Liver (tissue), 9 donors: ENCODE measurements around the gene AMT. TPM values are rescaled to one million over a fixed set of nuclear protein-coding genes. Genes with fewer than 3 reads are reported as not detected.
A peak's percentile ranks its signal among the peaks of the same experiment; 100 is the strongest.

Experiments
- DNase-seq: peaks from one replicate; pipeline ENCODE4 v3.0.0-alpha.2; 2017; ENCODE audit warnings: low spot score
- H3K27ac ChIP-seq, 2 donors: one replicate each; pipeline ENCODE4 v1.7.0; 2013; ENCODE audit warnings: inconsistent platforms in 2 of 2, low read length in 2 of 2, control low read depth in 1 of 2, low read depth in 1 of 2, mild to moderate bottlenecking in 1 of 2
- H3K27me3 ChIP-seq, 4 donors: one replicate each; pipeline versions ENCODE4 v1.6.1 to v1.7.0; 2013; ENCODE audit warnings: low read length in 3 of 4, inconsistent platforms in 1 of 4, mild to moderate bottlenecking in 1 of 4, moderate library complexity in 1 of 4; ENCODE audit not compliant: control insufficient read depth in 4 of 4, insufficient read depth in 4 of 4
- H3K36me3 ChIP-seq, 4 donors: one replicate each; pipeline versions ENCODE4 v1.6.1 to v1.7.0; 2013; ENCODE audit warnings: low read length in 3 of 4, mild to moderate bottlenecking in 3 of 4, low read depth in 1 of 4, moderate library complexity in 1 of 4; ENCODE audit not compliant: control insufficient read depth in 4 of 4, insufficient read depth in 3 of 4
- H3K4me1 ChIP-seq, 4 donors: one replicate each; pipeline versions ENCODE4 v1.6.1 to v1.7.0; 2013; ENCODE audit warnings: low read length in 3 of 4, mild to moderate bottlenecking in 3 of 4, moderate library complexity in 1 of 4; ENCODE audit not compliant: control insufficient read depth in 4 of 4, insufficient read depth in 4 of 4
- H3K4me3 ChIP-seq, 3 donors: one replicate each; pipeline versions ENCODE4 v1.6.1 to v1.7.0; 2013; ENCODE audit warnings: low read length in 3 of 3, control low read depth in 1 of 3, low read depth in 1 of 3, mild to moderate bottlenecking in 1 of 3
- H3K9ac ChIP-seq, 2 donors: one replicate each; pipeline ENCODE4 v1.7.0; 2013; ENCODE audit warnings: low read length in 2 of 2, mild to moderate bottlenecking in 2 of 2, moderate library complexity in 2 of 2, control low read depth in 1 of 2, low read depth in 1 of 2
- H3K9me3 ChIP-seq, 4 donors: one replicate each; pipeline versions ENCODE4 v1.6.1 to v1.7.0; 2013; ENCODE audit warnings: low read length in 3 of 4; ENCODE audit not compliant: control insufficient read depth in 4 of 4
- EGR1 ChIP-seq, 2 donors: IDR thresholded peaks; 2 replicates each; pipeline ENCODE4 v1.6.1; 2016 to 2018; ENCODE audit warnings: antibody characterized with exemption in 2 of 2, low read depth in 2 of 2
- FOXA1 ChIP-seq: IDR thresholded peaks from 2 replicates; pipeline ENCODE4 v1.6.1; 2016; ENCODE audit warnings: antibody characterized with exemption
- FOXA2 ChIP-seq: IDR thresholded peaks from 2 replicates; pipeline ENCODE4 v1.6.1; 2016; ENCODE audit warnings: antibody characterized with exemption
- GABPA ChIP-seq, 2 donors: IDR thresholded peaks in 1 of 2; conservative IDR thresholded peaks in 1 of 2; 2 replicates each; pipeline ENCODE4 v1.6.1; 2016; ENCODE audit warnings: antibody characterized with exemption in 2 of 2, mild to moderate bottlenecking in 1 of 2, moderate library complexity in 1 of 2
- HNF4G ChIP-seq: IDR thresholded peaks from 2 replicates; pipeline ENCODE4 v1.6.1; 2016; ENCODE audit warnings: antibody characterized with exemption
- JUND ChIP-seq, 2 donors: IDR thresholded peaks; 2 replicates each; pipeline ENCODE4 v1.6.1; 2016; ENCODE audit warnings: antibody characterized with exemption in 2 of 2
- NR2F2 ChIP-seq: IDR thresholded peaks from 2 replicates; pipeline ENCODE4 v1.6.1; 2016; ENCODE audit warnings: antibody characterized with exemption
- RAD21 ChIP-seq, 2 donors: IDR thresholded peaks; 2 replicates each; pipeline ENCODE4 v1.6.1; 2016; ENCODE audit warnings: antibody characterized with exemption in 2 of 2, mild to moderate bottlenecking in 2 of 2
- RXRA ChIP-seq, 2 donors: IDR thresholded peaks; 2 replicates each; pipeline ENCODE4 v1.6.1; 2017 to 2018; ENCODE audit warnings: antibody characterized with exemption in 2 of 2, mild to moderate bottlenecking in 1 of 2
- SP1 ChIP-seq: IDR thresholded peaks from 2 replicates; pipeline ENCODE4 v1.6.1; 2018; ENCODE audit warnings: antibody characterized with exemption, mild to moderate bottlenecking
- TAF1 ChIP-seq: conservative IDR thresholded peaks from 2 replicates; pipeline ENCODE4 v1.6.1; 2016; ENCODE audit warnings: antibody characterized with exemption, mild to moderate bottlenecking
- YY1 ChIP-seq: IDR thresholded peaks from 2 replicates; pipeline ENCODE4 v1.6.1; 2016; ENCODE audit warnings: antibody characterized with exemption, mild to moderate bottlenecking
- WGBS: extraction: QIAGEN DNeasy Blood & Tissue Kit; methylation state at CpG from one replicate; pipeline ENCODE4 v1.1.7; 2013; 5-methylcytosine and 5-hydroxymethylcytosine counted together
- polyA plus RNA-seq, 2 donors: library from polyadenylated mRNA; stranded (reverse) in 1 of 2; unstranded in 1 of 2; fragments of 200-250 nt in 1 of 2; fragments of >200 nt in 1 of 2; fragmentation: Nextera tagmentation in 1 of 2; extraction: Ambion mirVana in 1 of 2; gene quantifications; one replicate each; pipeline versions ENCODE4 v1.2.1 to v1.2.3, GENCODE V29; 2013 to 2015
- total RNA-seq, 2 donors: library from RNA; depleted of rRNA; stranded (reverse); fragments of >200 nt; gene quantifications; one replicate each; pipeline ENCODE4 v1.2.3, GENCODE V29; 2014
- TF ChIP-seq, protein P1 (sequence below): IDR thresholded peaks from 2 replicates; pipeline ENCODE4 v1.6.1; 2016; ENCODE audit warnings: antibody characterized with exemption
- TF ChIP-seq, protein P2 (sequence below): IDR thresholded peaks from 2 replicates; pipeline ENCODE4 v1.6.1; 2016; ENCODE audit warnings: antibody characterized with exemption
- TF ChIP-seq, protein P3 (sequence below): IDR thresholded peaks from 2 replicates; pipeline ENCODE4 v1.6.1; 2016; ENCODE audit warnings: antibody characterized with exemption
- TF ChIP-seq, protein P4 (sequence below): fragments of 150-350 bp; IDR thresholded peaks from 2 replicates; pipeline ENCODE4 v1.5.1; 2017; ENCODE audit warnings: improper control_type of control experiment, low read depth, low read length; ENCODE audit not compliant: missing input control
- TF ChIP-seq, protein P5 (sequence below): IDR thresholded peaks from 2 replicates; pipeline ENCODE4 v1.6.1; 2016; ENCODE audit warnings: antibody characterized with exemption, mild to moderate bottlenecking
- donor health status: healthy.
- donor health status: healthy.
- donor health status: healthy.
- donor health status: healthy.
- donor health status: healthy.

Gene AMT
- total and polyA plus RNA-seq, 4 donors = 15.6 to 28.7 (median 25.5) TPM

DNA sequence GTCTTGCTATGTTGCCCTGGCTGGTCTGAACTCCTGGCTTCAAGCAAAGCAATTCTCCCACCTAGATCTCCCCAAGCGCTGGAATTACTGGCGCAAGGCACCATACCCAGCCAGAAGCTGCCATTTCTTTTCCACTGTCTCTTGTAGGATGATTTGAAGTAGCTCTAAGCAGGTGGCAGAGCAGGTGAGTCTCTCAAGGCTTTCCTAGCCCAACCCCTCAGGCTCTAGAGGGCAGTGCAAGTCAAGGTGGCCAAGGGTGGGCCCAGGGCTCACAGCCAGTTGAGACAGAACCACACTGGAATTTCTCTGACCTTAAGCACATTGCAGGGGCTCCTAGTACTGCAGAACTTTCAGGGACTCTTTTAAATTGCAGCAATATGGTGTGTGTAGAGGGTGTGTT is 32.2 kb upstream of the AMT start:
- Histone ChIP-seq H3K27ac (no peak overlapping the region), H3K27me3 (no peaks in the 10 kb centered on the region), H3K4me1 (no peaks in the 10 kb centered on the region), H3K36me3 (no peaks in the 10 kb centered on the region), H3K9me3 (no peaks in the 10 kb centered on the region), H3K4me3 (no peak overlapping the region), H3K9ac (no peak overlapping the region)
- TF ChIP-seq RAD21 (IDR thresholded peaks at IDR 0.05) (peak; percentile 53 to 58), JUND (IDR thresholded peaks at IDR 0.05) (no peak)
- DNase-seq = no peak
- WGBS = 72% methylated on average over 2 of the region's 2 CpGs

DNA sequence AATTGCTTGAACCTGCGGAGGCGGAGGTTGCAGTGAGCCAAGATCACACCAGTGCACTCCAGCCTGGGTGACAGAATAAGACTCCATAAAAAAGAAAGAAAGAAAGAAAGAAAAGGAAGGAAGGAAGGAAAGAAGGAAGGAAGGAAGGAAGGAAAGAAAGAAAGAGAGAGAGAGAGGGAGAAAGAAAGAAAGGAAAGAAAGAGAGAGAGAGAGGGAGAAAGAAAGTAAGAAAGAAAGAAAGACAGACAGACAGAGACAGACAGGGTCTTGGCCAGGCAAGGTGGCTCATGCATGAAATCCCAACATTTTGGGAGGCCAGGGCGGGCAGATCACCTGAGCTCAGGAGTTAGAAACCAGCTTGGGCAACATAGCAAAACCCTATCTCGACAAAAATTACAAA is 31.3 kb upstream of the AMT start:
- no peak overlapping the region for H3K9ac ChIP-seq
- H3K36me3 ChIP-seq = no peaks in the 10 kb centered on the region
- no peaks in the 10 kb centered on the region for H3K9me3 ChIP-seq
- peaks cover 0 to 4% (median 2%) of the 10 kb centered on the region in 4 donors for H3K4me1 ChIP-seq
- no peaks in the 10 kb centered on the region for H3K27me3 ChIP-seq
- H3K27ac ChIP-seq = no peak overlapping the region
- TF ChIP-seq, protein P1, sequence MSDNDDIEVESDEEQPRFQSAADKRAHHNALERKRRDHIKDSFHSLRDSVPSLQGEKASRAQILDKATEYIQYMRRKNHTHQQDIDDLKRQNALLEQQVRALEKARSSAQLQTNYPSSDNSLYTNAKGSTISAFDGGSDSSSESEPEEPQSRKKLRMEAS = no peak
- TF ChIP-seq NR2F2 (no peak), TAF1 (no peak), EGR1 (IDR thresholded peaks at IDR 0.05; ENCODE audit: low read depth in 2 of 2) (no peak), RAD21 (IDR thresholded peaks at IDR 0.05) (no peak), FOXA1 (no peak), HNF4G (no peak), YY1 (no peak), SP1 (no peak), JUND (IDR thresholded peaks at IDR 0.05) (no peak), FOXA2 (no peak), GABPA (IDR thresholded peaks at IDR 0.05 in 1 of 2, conservative IDR thresholded peaks at IDR 0.05 in 1 of 2) (no peak), RXRA (IDR thresholded peaks at IDR 0.05) (no peak)
- TF ChIP-seq, protein P2, sequence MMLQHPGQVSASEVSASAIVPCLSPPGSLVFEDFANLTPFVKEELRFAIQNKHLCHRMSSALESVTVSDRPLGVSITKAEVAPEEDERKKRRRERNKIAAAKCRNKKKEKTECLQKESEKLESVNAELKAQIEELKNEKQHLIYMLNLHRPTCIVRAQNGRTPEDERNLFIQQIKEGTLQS = no peak
- TF ChIP-seq, protein P3, sequence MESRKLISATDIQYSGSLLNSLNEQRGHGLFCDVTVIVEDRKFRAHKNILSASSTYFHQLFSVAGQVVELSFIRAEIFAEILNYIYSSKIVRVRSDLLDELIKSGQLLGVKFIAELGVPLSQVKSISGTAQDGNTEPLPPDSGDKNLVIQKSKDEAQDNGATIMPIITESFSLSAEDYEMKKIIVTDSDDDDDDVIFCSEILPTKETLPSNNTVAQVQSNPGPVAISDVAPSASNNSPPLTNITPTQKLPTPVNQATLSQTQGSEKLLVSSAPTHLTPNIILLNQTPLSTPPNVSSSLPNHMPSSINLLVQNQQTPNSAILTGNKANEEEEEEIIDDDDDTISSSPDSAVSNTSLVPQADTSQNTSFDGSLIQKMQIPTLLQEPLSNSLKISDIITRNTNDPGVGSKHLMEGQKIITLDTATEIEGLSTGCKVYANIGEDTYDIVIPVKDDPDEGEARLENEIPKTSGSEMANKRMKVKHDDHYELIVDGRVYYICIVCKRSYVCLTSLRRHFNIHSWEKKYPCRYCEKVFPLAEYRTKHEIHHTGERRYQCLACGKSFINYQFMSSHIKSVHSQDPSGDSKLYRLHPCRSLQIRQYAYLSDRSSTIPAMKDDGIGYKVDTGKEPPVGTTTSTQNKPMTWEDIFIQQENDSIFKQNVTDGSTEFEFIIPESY = no peak
- TF ChIP-seq, protein P4, sequence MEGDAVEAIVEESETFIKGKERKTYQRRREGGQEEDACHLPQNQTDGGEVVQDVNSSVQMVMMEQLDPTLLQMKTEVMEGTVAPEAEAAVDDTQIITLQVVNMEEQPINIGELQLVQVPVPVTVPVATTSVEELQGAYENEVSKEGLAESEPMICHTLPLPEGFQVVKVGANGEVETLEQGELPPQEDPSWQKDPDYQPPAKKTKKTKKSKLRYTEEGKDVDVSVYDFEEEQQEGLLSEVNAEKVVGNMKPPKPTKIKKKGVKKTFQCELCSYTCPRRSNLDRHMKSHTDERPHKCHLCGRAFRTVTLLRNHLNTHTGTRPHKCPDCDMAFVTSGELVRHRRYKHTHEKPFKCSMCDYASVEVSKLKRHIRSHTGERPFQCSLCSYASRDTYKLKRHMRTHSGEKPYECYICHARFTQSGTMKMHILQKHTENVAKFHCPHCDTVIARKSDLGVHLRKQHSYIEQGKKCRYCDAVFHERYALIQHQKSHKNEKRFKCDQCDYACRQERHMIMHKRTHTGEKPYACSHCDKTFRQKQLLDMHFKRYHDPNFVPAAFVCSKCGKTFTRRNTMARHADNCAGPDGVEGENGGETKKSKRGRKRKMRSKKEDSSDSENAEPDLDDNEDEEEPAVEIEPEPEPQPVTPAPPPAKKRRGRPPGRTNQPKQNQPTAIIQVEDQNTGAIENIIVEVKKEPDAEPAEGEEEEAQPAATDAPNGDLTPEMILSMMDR = no peak
- TF ChIP-seq, protein P5, sequence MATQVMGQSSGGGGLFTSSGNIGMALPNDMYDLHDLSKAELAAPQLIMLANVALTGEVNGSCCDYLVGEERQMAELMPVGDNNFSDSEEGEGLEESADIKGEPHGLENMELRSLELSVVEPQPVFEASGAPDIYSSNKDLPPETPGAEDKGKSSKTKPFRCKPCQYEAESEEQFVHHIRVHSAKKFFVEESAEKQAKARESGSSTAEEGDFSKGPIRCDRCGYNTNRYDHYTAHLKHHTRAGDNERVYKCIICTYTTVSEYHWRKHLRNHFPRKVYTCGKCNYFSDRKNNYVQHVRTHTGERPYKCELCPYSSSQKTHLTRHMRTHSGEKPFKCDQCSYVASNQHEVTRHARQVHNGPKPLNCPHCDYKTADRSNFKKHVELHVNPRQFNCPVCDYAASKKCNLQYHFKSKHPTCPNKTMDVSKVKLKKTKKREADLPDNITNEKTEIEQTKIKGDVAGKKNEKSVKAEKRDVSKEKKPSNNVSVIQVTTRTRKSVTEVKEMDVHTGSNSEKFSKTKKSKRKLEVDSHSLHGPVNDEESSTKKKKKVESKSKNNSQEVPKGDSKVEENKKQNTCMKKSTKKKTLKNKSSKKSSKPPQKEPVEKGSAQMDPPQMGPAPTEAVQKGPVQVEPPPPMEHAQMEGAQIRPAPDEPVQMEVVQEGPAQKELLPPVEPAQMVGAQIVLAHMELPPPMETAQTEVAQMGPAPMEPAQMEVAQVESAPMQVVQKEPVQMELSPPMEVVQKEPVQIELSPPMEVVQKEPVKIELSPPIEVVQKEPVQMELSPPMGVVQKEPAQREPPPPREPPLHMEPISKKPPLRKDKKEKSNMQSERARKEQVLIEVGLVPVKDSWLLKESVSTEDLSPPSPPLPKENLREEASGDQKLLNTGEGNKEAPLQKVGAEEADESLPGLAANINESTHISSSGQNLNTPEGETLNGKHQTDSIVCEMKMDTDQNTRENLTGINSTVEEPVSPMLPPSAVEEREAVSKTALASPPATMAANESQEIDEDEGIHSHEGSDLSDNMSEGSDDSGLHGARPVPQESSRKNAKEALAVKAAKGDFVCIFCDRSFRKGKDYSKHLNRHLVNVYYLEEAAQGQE = no peak
- no peak overlapping the region for H3K4me3 ChIP-seq
- DNase-seq = no peak
- WGBS = 97% methylated on average over 4 of the region's 4 CpGs
